ENCODE data around the gene HPGDS. TPM values are rescaled to one million over a fixed set of nuclear protein-coding genes. Genes with fewer than 3 reads are reported as not detected.

Gene HPGDS
- total and polyA plus RNA-seq, 2 donors (not counting 1 experiment from before 2014, with no cell fraction given): not detected

- ChIA-PET CTCF (no interaction called here), POLR2A (no interaction called here)
- Histone ChIP-seq H4K20me1 (ENCODE audit: control insufficient read depth, insufficient read depth, low read length, poor library complexity, severe bottlenecking) (no peaks in the 10 kb centered on the region), H3K9me3 (ENCODE audit: control extremely low read depth in 1 of 3, control insufficient read depth in 2 of 3, insufficient read depth in 1 of 3, low read length in 2 of 3) (no peaks in the 10 kb centered on the region), H3K9ac (ENCODE audit: low read length) (no peak overlapping the region), H3K4me2 (replicated peaks; ENCODE audit: low read depth, low read length, poor library complexity, severe bottlenecking) (no peak overlapping the region), H3K4me1 (ENCODE audit: control insufficient read depth in 2 of 2, insufficient read depth in 2 of 2, low read length in 2 of 2) (no peaks in the 10 kb centered on the region), H3K4me3 (ENCODE audit: control extremely low read depth in 1 of 5, extremely low read depth in 1 of 5, insufficient read depth in 1 of 5, low read depth in 2 of 5, low read length in 4 of 5) (no peak overlapping the region), H3K27ac (ENCODE audit: low read length in 2 of 2) (no peak overlapping the region), H3K27me3 (replicated peaks in 1 of 4; ENCODE audit: control extremely low read depth in 1 of 4, control insufficient read depth in 3 of 4, insufficient read depth in 4 of 4, low read length in 3 of 4) (no peaks in the 10 kb centered on the region), H2AFZ (ENCODE audit: insufficient read depth, low read depth, low read length, poor library complexity, severe bottlenecking) (no peak overlapping the region), H3K36me3 (replicated peaks in 1 of 2; ENCODE audit: control extremely low read depth in 1 of 2, control insufficient read depth in 1 of 2, extremely low read depth in 1 of 2, insufficient read depth in 2 of 2, low read length in 1 of 2) (no peaks in the 10 kb centered on the region), H3K79me2 (ENCODE audit: control insufficient read depth, insufficient read depth, low read length) (no peaks in the 10 kb centered on the region)
- Mint-ChIP-seq H3K4me3 (no peak overlapping the region), H3K9me3 (ENCODE audit: insufficient read depth) (no peaks in the 10 kb centered on the region), H3K4me1 (peaks cover 9% of the 10 kb centered on the region), H3K27ac (no peak overlapping the region), H3K27me3 (peaks cover 7% of the 10 kb centered on the region)
- ATAC-seq (ENCODE audit: low read depth) (no peak), DNase-seq (no peak)
- intact Hi-C loops (cut with micrococcal nuclease): no loop called here
- TF ChIP-seq EZH2 (IDR thresholded peaks at IDR 0.05; ENCODE audit: borderline replicate concordance, insufficient read depth, low read depth, low read length, poor library complexity, severe bottlenecking): no peak
- no CpG with 5 or more reads among the region's 2 CpGs for WGBS (ENCODE audit: insufficient coverage)
Observed at GRCh38 chr4:94334476-94334875, 8.2 kb downstream of the HPGDS start.

- no peaks in the 10 kb centered on the region for H3K9me3 Mint-ChIP-seq (ENCODE audit: insufficient read depth)
- Histone ChIP-seq H3K4me3 (ENCODE audit: control extremely low read depth in 1 of 5, extremely low read depth in 1 of 5, insufficient read depth in 1 of 5, low read depth in 2 of 5, low read length in 4 of 5) (no peak overlapping the region), H3K9ac (ENCODE audit: low read length) (no peak overlapping the region), H3K27me3 (replicated peaks in 1 of 4; ENCODE audit: control extremely low read depth in 1 of 4, control insufficient read depth in 3 of 4, insufficient read depth in 4 of 4, low read length in 3 of 4) (no peaks in the 10 kb centered on the region), H3K9me3 (ENCODE audit: control extremely low read depth in 1 of 3, control insufficient read depth in 2 of 3, insufficient read depth in 1 of 3, low read length in 2 of 3) (no peaks in the 10 kb centered on the region), H3K27ac (ENCODE audit: low read length in 2 of 2) (no peak overlapping the region), H4K20me1 (ENCODE audit: control insufficient read depth, insufficient read depth, low read length, poor library complexity, severe bottlenecking) (no peaks in the 10 kb centered on the region), H3K79me2 (ENCODE audit: control insufficient read depth, insufficient read depth, low read length) (no peaks in the 10 kb centered on the region), H2AFZ (ENCODE audit: insufficient read depth, low read depth, low read length, poor library complexity, severe bottlenecking) (no peak overlapping the region), H3K4me2 (replicated peaks; ENCODE audit: low read depth, low read length, poor library complexity, severe bottlenecking) (no peak overlapping the region), H3K36me3 (replicated peaks in 1 of 2; ENCODE audit: control extremely low read depth in 1 of 2, control insufficient read depth in 1 of 2, extremely low read depth in 1 of 2, insufficient read depth in 2 of 2, low read length in 1 of 2) (no peaks in the 10 kb centered on the region), H3K4me1 (ENCODE audit: control insufficient read depth in 2 of 2, insufficient read depth in 2 of 2, low read length in 2 of 2) (no peaks in the 10 kb centered on the region)
- ATAC-seq (ENCODE audit: low read depth): no peak
- H3K4me3 Mint-ChIP-seq: no peak overlapping the region
- intact Hi-C loops (cut with micrococcal nuclease): no loop called here
- peaks cover 11% of the 10 kb centered on the region for H3K27me3 Mint-ChIP-seq
- no CpG with 5 or more reads among the region's 3 CpGs for WGBS (ENCODE audit: insufficient coverage)
- no peak overlapping the region for H3K27ac Mint-ChIP-seq
- TF ChIP-seq CTCF (IDR thresholded peaks at IDR 0.05): no peak
- TF ChIP-seq EZH2 (IDR thresholded peaks at IDR 0.05; ENCODE audit: borderline replicate concordance, insufficient read depth, low read depth, low read length, poor library complexity, severe bottlenecking): no peak
- CTCF ChIA-PET: no interaction called here
- no peak for DNase-seq
- POLR2A ChIA-PET: no interaction called here
- H3K4me1 Mint-ChIP-seq: peaks cover 4% of the 10 kb centered on the region
Observed at GRCh38 chr4:94333866-94334265, 8.8 kb downstream of the HPGDS start.

Data from B cell (primary cell).